GM12892 (cell line): Measurements from ENCODE around the gene GANC.

Experiments used
- POLR2A ChIP-seq: IDR thresholded peaks from 2 replicates; pipeline ENCODE4 v1.6.1; 2011; ENCODE audit warnings: low read depth, low read length, control low read depth
- POLR2AphosphoS5 ChIP-seq: IDR thresholded peaks from 2 replicates; pipeline ENCODE4 v1.6.1; 2011; ENCODE audit warnings: low read depth, low read length, control low read depth

DNA sequence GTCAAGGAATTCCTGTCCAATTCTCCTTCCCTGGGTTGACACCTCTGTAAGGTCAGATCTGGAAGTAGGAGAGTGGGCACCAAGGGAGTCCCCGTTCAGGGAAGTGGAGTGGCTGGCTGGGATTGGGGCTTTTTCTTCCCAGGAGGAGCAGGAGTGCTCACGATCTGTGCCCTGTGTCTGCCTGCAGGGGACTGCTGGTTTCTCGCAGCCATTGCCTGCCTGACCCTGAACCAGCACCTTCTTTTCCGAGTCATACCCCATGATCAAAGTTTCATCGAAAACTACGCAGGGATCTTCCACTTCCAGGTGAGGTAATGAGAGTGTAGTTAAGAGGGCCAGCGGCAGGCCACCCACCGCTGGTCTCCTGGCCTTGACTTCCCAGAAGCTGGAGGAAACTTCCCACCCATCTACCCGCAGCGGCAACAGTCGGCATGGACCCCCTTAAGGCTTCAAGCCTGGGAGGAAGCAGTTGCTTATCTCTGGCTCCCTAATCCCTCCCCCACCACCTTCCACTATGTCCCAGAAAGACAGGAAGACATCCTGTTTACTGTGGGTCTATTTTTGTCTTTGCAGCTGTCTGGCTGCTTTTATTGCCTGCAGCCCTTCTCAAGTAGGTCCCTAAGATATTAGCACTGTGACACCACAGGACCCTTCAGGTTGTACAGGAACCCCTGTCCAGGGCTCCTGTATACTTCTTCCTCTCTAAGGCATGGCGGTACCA lies 113.1 kb downstream of the GANC start:
- TF ChIP-seq POLR2A (no peak), POLR2AphosphoS5 (no peak)
